Measurements from ENCODE around the gene POU2F1.

Gene POU2F1

GRCh38 chr1:167375949-167376348 lies 155.3 kb downstream of the POU2F1 start:
- DNase-seq, result no peak

- DNase-seq, result no peak
Observed at GRCh38 chr1:167387251-167387910, 166.7 kb downstream of the POU2F1 start.

GRCh38 chr1:167388976-167389375 lies 168.3 kb downstream of the POU2F1 start:
- DNase-seq, result peak; percentile 79

- DNase-seq, result no peak
Observed at GRCh38 chr1:167392200-167392696, 171.6 kb downstream of the POU2F1 start.

GRCh38 chr1:167400359-167400953 lies 179.8 kb downstream of the POU2F1 start:
- DNase-seq, result no peak

- DNase-seq, result peak; percentile 70
Observed at GRCh38 chr1:167401260-167401873, 180.7 kb downstream of the POU2F1 start.

GRCh38 chr1:167404161-167404888 lies 183.6 kb downstream of the POU2F1 start:
- no peak for DNase-seq

- no peak for DNase-seq
Observed at GRCh38 chr1:167404908-167405307, 184.2 kb downstream of the POU2F1 start.

- no peak for DNase-seq
Observed at GRCh38 chr1:167408355-167408754, 187.7 kb downstream of the POU2F1 start.

- DNase-seq, result peak; percentile 65
Observed at GRCh38 chr1:167409183-167409582, 188.5 kb downstream of the POU2F1 start.

- DNase-seq, result peak; percentile 60
Observed at GRCh38 chr1:167412072-167412471, 191.4 kb downstream of the POU2F1 start.

- DNase-seq, result no peak
Observed at GRCh38 chr1:167412920-167413319, 192.2 kb downstream of the POU2F1 start.

GRCh38 chr1:167413328-167413727 lies 192.6 kb downstream of the POU2F1 start:
- no peak for DNase-seq

- DNase-seq, result peak; percentile 34
Observed at GRCh38 chr1:167416506-167416905, 195.8 kb downstream of the POU2F1 start.

- peak; percentile 63 for DNase-seq
Observed at GRCh38 chr1:167418391-167418790, 197.7 kb downstream of the POU2F1 start.

- DNase-seq, result no peak
Observed at GRCh38 chr1:167419245-167419644, 198.6 kb downstream of the POU2F1 start.

GRCh38 chr1:167420510-167420909 lies 199.8 kb downstream of the POU2F1 start:
- DNase-seq, result no peak

- DNase-seq, result no peak
Observed at GRCh38 chr1:167423684-167424619, 203.3 kb downstream of the POU2F1 start.

GRCh38 chr1:167425482-167425881 lies 204.8 kb downstream of the POU2F1 start:
- DNase-seq, result no peak

- DNase-seq, result no peak
Observed at GRCh38 chr1:167426716-167427115, 206.0 kb downstream of the POU2F1 start.

GRCh38 chr1:167427848-167428247 lies 207.2 kb downstream of the POU2F1 start:
- DNase-seq, result no peak

GRCh38 chr1:167428395-167428794 lies 207.7 kb downstream of the POU2F1 start:
- no peak for DNase-seq

All from NCI-H69 (cell line).